NCI-H526 (cell line): ENCODE results near the gene SRPK2.
"Not testable (repeated sequence)": the region's sequence is repeated elsewhere in the genome, so short reads cannot be mapped to it uniquely, and the experiment has no call there.

ENCODE experiments used
- DNase-seq, 2 experiments: peaks; one replicate each; lab custom pipeline; 2025; lab: John Stamatoyannopoulos, UW

The SRPK2 gene

DNA sequence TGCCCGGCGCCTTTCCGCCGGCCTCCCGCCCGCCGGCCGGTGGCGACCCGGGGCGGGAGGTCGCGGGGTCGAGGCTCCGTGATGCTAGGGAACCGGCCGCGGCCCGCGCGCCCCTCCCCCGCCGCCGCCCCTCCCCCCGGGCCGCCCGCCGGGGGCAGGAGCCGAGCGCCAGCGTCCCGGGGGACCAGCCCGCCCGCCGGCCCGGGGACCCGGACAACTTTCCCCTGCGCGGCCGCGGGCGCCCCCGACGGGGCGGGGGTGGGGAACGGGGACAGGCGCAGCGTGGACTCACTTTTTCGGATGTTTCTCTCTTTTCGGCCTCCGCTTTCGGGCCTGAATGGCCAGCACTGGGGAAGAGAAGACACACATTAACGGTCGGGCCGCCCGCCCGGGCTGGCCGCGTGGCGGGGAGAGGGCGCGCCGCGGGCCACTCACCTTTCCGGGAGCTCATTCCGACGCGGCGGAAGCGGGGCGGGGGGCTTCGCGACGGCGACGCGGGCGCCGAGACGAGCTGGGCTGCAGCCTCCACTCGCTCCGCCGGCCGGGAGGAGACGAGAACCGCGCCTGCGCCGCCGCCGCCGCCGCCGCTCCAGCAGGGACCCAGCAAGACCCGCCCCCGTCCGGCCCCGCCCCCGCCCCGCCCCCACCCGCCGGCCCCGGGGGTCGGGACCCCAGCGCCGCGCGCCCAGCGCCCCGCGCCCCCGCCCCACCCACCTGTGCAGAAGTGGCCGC lies at the start of gene SRPK2:
SRPK2 (minus strand) TSS at position 566 of the 732 bp plus-strand sequence.
- DNase-seq, result peak; percentile 30 to 91

DNA sequence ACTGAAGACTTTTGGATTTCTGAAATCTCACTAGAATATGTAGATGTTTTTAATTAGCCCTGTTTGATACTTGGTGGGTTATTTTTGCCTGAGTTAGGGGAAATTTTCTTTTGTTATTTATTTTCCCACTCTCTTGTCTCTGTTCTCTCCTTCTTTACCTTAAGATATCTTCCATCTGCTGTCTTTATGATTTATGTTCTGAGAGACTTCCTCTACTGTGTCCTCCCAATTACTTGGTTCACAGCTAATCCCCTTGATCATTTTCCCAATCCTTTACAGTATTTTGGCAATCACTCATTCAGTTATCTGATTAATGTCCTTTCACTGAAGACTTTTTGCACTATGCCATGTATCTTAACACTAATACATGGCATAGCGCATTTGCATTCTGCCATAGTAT lies 49.5 kb upstream of the SRPK2 start:
- DNase-seq, result no peak

DNA sequence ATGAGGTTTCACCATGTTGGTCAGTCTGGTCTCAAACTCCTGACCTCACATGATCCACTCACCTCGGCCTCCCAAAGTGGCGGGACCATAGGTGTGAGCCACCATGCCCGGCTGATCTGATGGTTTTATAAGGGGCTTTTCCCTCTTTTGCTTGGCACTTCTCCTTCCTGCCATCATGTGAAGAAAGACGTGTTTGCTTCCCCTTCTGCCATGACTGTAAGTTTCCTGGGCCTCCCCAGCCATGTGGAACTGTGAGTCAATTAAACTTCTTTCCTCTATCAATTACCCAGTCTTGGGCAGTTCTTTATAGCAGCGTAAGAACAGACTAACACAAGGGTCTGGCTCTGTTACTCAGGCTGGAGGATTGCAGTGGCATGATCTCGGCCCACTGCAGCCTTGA lies 48.6 kb upstream of the SRPK2 start:
- DNase-seq, result not testable (repeated sequence)

DNA sequence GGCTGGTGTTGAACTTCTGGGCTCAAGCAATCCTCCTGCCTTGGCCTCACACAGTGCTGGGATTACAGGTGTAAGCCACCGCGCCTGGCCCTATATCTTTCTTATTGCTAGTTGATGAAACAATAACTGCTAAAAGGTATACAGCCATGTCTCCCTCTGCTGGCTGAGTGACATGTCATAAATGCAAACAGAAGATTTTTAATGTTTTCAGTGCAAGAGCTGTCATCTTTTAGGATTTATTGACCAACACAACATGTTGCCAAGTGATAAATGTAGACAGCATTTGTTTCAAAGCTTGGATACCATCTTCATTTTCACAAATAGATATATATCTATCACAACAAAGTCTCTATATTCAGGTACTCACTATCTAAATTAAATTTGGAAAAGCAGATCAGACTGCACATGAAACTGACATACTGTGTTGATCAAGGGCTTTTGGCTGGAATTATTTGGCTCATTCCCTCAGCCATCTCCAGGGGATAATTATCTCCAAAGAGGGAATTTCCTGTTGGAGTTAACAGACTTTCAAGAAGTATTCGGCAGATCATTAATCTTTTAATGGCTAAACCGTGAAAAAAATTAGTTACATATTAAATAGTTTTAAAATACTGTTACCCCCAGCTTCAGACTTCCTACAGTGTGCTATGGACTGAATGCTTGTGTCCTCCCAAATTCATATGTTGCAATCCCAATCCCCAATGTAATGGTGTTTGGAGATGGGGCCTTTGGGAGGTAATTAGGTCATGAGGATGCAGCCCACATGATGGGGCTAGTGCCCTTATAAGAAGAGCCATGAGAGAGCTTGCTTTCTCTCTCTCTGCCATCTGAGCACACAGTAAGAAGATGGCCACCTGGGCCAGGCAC lies 41.3 kb upstream of the SRPK2 start:
- peak; percentile 41 to 83 for DNase-seq

DNA sequence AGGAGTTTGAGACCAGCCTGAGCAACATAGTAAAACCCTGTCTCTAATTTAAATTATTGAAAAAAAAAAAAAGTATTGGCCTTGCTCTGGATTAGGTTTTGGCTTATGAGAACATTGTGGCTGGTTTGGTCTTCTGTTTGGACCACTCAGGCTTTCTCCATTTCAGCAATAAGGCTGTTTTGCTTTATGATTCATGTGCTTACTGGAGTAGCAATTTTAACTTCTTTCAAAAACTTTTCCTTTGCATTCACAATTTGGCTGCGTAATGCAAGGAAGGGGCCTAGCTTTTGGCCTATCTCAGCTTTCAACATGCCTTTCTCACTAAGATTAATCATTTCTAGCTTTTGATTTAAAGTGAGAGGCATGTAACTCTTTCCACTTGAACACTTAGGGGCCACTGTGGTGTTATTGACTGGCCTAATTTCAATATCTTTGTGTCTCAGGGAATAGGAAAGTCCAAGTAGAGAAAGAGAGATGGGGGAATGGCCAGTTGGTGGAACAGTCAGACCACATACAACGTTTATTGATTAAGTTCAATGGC lies 38.0 kb upstream of the SRPK2 start:
- DNase-seq, result no peak

DNA sequence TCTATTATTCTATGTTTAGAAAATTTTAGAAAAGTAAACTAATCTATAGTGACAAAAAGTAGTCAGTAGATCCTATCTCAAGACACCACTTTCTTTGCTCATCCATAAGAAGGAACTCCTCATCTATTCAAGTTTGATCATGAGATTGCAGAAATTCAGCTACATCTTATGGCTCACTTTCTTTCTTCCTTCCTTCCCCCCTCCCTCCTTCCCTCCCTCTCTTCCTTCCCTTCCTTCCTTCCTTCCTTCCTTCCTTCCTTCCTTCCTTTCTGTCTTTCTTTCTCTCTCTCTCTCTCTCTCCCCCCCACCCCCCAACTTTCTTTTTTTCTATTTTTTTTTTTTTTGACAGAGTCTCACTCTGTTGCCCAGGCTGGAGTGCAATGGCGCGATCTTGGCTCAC lies 35.3 kb upstream of the SRPK2 start:
- no peak for DNase-seq

DNA sequence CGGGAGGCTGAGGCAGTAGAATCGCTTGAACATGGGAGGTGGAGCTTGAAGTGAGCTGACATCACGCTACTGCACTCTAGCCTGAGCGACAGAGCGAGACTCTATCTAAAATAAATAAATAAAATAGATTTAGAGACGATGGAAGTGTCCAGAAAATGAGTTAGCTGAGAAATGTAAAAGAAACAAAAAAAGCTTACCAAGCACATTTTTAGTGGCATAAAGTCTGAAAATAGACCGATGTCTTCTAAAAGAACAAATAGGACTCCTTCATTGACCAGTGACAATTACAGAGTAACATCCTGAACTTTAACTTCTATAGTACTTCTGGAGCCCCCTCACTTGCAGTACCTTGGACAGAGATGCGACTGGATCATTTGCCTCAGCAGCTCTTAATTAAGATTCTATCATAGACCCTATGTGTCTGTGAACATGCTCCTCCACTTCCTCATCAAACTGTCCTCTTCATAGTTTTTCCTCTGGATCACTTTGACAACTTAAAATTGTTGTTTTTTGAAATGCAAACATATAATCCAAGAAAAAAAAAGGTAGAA lies 25.2 kb upstream of the SRPK2 start:
- no peak for DNase-seq

DNA sequence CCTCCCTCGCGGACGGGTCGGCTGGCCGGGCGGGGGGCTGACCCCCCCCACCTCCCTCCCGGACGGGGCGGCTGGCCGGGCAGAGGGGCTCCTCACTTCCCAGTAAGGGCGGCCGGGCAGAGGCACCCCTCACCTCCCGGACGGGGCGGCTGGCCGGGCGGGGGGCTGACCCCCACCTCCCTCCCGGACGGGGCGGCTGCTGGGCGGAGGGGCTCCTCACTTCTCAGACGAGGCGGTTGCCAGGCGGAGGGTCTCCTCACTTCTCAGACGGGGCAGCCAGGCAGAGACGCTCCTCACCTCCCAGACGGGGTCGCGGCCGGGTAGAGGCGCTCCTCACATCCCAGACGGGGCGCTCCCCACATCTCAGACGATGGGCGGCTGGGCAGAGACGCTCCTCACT lies 22.1 kb upstream of the SRPK2 start:
- DNase-seq, result not testable (repeated sequence)

DNA sequence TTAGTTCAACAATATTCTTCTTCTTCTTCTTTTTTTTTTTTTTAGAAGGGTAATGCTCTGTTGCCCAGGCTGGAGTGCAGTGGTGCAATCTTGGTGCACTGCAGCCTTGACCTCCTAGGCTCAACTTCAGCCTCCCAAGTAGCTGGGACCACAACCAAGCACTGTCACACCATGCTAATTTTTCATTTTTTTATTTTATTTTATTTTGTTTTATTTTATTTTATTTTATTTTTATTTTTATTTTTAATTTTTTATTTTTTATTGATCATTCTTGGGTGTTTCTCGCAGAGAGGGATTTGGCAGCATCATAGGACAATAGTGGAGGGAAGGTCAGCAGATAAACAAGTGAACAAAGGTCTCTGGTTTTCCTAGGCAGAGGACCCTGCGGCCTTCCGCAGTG lies 21.1 kb upstream of the SRPK2 start:
- not testable (repeated sequence) for DNase-seq

DNA sequence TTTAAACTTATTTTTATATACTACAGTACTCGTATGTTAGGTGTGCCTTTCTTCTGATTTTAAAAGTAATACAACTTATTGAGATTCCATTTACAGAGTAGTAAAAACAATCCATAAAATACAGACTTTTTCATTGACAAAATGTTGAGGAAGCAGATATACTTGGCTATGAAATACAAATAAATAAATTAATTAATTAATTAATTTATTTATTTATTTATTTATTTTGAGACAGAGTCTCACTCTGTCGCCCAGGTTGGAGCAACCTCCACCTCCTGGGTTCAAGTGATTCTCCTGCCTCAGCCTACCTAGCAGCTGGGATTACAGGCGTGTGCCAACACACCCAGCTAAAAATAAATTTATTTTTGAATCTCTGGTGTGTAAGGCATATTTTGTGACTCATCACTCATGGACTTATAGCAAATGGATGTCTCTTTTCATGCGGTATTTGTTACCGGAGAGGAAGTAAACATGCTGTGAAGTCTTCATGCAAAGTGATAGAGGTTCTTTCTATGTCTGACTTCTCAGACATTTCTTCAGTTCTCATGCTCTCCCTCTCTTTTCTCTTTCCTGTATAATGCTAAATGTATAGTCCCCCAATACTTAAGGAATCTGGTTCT lies 20.2 kb upstream of the SRPK2 start:
- DNase-seq, result no peak

DNA sequence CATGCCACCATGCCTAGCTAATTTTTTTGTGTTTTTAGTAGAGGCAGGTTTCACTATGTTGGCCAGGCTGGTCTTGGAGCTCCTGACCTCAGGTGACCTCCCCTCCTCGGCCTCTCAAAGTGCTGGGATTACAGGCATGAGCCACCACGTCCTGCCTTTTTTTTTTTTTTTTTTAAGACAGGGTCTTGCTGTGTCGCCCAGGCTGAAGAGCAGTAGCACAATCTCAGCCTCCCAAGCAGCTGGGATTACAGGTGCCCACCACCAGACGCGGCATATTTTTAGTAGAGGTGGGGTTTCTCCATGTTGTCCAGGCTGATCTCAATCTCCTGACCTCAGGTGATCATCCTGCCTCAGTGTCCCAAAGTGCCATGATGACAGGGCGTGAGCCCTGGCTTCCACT lies 14.4 kb upstream of the SRPK2 start:
- DNase-seq, result no peak

DNA sequence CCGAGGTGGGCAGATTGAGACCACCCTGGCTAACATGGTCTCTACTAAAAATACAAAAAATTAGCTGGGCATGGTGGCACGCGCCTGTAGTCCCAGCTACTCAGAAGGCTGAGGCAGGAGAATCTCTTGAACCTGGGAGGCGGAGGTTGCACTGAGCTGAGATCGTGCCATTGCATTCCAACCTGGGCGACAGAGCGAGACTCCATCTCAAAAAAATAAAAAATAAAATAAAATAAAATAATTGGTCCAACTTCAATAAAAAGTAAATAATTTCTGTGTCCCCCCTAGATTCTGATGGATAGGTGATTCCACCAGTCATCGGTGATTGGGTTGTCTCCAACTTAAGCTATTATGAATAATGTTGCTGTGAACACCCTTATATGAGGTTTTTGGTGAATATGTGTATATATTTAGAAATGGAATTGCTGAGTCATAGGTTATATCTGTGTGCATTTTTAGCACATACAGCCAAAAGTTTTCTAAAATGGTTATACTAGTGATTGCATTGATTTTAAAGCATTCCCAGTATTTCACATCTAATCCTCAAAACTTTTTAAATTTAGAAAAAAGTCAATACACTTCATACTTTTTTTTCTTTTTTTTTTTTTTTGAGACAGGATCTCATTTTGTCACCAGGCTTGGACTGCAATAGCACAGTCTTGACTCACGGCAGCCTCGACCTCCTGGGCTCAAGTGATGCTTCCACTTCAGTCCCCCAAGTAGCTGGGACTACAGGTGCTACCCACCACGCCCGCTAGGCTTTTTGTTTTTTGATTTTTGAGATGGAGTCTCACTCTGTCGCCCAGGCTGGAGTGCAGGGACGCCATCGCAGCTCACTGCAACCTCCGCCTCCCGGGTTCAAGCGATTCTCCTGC lies 13.7 kb upstream of the SRPK2 start:
- no peak for DNase-seq

DNA sequence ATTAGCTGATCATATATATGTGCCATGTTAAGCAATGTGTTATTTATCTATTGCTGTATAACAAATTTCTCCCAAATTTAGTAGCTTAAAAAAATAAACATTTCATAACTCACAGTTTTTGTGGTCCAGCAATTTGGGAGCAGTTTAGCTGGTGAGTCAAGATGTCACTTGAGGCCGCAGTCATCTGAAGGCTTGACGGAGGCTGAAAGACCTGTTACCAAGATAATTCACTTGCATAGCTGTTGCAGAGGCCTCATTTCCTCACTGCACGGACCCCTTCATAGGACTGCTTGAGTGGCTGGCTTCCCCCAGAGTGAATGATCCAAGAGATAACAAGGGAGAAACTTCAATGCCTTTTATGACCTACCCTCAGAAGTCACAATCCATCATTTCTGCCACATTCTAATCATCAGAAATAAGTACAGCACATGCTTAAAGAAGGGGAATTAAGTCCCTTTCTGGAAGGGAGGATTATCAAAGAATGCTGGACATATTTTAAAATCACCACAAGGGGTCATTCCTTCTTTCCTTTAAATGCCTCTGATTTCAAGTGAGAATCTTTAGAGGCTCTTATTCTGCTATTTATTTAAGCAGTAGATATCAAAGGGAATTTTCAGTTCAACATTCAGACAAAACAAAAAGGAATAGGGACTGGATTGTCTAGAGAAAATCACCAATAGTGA lies 10.5 kb upstream of the SRPK2 start:
- peak in 1 of 2 experiments; percentile 18 for DNase-seq

DNA sequence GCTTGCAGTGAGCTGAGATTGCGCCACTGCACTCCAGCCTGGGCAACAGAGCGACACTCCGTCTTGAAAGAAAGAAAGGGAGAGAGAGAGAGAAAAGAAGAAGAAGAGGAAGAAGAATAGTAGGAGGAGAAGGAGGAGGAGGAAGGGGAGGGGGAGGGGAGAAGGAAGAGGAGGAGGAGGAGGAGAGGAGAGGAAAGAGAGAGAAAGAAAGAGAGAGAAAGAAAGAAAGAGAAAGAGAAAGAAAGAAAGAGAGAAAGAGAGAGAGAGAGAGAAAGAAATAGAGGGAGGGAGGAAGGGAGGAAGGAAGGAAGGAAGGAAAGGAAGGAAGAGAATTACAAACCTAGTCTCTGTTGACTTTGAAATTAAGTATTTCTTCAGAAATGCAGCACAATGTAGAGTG lies 7.8 kb upstream of the SRPK2 start:
- no peak for DNase-seq

DNA sequence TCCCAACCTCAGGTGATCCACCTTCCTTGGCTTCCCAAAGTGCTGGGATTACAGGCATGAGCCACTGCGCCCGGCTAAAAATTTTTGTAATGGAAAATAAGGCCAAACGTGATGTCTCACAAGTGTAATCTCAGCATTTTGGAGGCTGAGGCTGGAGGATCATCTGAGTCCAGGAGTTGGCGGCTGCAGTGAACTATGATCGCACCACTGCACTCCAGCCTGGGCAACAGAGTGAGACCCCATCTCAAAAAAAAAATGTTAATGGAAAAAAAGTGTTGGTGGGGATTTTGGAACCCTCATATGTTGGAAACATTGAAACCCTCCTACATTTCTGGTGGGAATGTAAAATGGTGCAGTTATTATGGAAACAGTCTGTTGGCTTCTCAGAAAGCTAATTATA lies 2.7 kb upstream of the SRPK2 start:
- DNase-seq, result no peak

DNA sequence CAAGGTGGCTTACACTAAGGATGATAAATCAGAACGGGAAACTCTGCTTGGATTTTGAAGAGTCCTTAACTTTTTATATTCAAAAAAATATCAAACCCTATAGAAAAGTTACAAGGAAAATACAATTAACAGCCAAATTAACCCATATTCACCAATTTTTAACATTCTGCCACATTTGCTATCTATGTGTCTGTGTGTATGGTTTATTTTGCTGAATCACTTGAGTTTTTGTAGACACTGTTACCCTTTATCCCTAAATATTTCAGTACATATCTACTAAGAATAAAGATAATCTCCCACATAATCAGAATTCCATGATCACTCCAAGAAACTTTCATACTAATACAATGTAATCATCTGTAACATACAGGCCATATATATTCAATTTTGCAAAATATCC lies 1.2 kb upstream of the SRPK2 start:
- no peak for DNase-seq

DNA sequence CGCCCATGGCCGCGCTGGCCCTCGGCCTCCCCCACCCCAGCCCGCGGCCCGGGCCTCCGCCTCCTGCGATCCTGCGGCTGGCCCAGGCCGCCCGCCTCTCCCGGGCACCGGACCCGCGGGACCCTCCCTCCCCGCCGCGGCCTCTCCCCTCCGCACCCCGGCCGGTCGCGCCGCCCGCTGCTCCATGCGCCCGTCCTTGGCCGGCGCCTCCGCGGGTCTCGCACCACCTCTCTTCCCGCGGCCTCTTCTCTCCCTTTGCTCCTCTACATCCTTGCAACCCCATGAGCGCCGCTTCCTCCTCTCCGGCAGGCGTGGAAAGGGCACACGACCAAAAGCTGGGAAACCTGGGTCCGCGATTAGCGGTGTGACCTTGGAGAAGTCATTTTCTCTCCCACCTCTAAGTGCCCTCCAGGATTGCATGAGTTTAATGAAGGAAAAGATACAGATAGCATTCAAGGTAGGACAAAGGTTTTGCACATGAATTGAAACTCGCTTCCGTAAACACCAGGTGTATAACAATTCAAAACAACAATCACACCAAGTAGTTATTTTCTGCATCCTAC lies 448 bp upstream of the SRPK2 start:
- peak; percentile 46 to 84 for DNase-seq

DNA sequence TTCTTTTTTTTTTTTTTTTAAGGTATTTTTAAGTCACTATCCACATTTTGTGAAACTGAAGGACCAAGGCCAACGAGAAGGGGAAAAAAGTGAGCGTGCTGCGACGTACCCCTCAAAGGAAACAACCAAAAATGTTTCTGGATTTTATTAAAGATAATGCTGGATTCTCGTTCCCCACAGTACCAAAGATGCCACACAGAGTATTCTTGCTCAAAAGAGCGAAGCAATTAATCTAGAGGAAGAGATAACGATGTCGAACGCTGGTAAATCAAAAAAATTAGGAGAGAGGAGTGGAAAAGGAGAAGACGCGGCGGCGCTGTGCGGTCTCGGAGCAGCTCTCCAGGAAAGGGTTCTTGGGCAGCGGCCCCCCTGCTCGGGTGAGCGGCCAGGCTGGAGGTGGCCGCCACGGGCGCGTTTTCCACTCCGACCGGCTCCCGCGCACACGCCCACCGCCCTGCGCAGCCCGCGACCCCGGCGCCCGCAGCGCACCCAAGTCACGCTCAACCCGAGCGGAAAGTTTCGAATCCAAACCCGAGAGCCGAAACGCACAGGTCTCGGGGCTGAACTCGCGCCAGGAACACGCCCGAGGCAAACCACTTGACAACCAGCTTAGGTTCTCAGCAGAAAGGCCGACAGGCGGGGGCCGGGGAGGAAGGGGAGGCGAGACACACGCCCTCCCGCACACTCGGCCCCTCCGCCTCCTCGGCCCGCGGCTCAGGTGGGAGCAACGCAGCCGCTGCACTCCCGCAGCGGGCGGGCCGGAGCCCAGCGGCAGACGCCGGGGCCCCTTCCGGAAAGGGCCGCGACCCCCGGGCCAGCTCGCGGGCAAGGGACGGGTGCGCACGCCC lies 989 bp downstream of the SRPK2 start:
- peak; percentile 25 to 74 for DNase-seq

DNA sequence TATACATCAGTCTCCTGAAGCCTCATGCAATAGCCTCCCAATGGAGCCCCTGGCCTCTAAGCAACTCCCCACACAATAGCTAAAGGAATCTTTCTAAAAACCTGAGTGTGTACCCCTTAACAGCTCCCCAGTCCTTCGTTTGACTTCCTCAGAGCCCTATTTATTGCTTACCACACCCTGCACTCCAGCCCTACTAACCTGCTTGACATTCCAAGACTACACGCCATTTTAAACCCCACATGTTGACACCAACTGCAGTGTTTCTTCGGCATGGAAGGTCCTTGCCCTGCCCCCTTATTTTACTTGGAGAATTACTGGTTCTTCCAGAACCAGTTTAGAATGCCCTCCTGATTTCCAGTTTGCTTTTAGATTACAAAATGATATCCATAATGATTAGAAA lies 10.8 kb downstream of the SRPK2 start:
- DNase-seq, result no peak
